ENCODE results near the gene DRD5. TPM values are rescaled to one million over a fixed set of nuclear protein-coding genes. Genes with fewer than 3 reads are reported as not detected.
"Not testable (repeated sequence)": the region's sequence is repeated elsewhere in the genome, so short reads cannot be mapped to it uniquely, and the experiment has no call there.

Gene DRD5
- not detected for total RNA-seq

DNA sequence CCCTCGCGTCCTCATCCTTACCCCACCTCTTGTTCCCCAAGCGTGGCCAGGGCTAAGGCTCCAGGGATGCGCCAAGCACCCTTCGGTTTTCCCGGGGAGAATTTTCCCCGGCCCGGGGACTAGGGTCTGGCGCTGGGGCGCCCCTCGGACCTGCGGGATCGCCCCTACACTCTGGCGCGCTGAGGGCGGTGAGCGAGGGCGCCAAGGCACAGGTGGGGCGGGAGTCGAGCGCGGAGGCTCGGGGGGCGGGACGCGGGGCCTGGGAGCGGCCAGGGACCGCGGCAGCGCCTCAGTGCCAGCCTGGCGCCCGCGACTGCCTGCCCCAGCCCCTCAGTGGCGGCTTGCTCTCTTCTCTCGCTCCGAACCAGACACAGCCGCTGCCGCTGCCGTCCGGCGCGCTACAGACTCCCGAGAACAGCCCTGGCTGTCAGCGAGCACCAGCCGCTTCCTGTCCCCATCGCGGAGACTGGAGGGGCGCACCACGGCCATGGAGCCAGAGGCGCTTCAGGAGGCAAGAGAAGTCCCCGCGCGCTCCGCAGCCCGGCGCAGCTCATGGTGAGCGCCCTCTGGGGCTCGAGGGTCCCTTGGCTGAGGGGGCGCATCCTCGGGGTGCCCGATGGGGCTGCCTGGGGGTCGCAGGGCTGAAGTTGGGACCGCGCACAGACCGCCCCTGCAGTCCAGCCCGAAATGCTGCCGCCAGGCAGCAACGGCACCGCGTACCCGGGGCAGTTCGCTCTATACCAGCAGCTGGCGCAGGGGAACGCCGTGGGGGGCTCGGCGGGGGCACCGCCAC, at the start of gene DRD5:
Gene DRD5, plus strand, starts transcription at position 292 of the 793 bp plus-strand sequence. Its CDS starts 396 bp downstream, at position 688.
- no peaks in the 10 kb centered on the region for H3K9me3 ChIP-seq
- intact Hi-C loops (cut with DNase I), result no loop called here
- H3K4me1 ChIP-seq, result no peaks in the 10 kb centered on the region
- TF ChIP-seq, protein P1, sequence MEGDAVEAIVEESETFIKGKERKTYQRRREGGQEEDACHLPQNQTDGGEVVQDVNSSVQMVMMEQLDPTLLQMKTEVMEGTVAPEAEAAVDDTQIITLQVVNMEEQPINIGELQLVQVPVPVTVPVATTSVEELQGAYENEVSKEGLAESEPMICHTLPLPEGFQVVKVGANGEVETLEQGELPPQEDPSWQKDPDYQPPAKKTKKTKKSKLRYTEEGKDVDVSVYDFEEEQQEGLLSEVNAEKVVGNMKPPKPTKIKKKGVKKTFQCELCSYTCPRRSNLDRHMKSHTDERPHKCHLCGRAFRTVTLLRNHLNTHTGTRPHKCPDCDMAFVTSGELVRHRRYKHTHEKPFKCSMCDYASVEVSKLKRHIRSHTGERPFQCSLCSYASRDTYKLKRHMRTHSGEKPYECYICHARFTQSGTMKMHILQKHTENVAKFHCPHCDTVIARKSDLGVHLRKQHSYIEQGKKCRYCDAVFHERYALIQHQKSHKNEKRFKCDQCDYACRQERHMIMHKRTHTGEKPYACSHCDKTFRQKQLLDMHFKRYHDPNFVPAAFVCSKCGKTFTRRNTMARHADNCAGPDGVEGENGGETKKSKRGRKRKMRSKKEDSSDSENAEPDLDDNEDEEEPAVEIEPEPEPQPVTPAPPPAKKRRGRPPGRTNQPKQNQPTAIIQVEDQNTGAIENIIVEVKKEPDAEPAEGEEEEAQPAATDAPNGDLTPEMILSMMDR (IDR thresholded peaks at IDR 0.05), result no peak
- no peak within 1 kb of the TSS for H3K27ac ChIP-seq
- no peak for DNase-seq (ENCODE audit: low spot score in 2 of 2)
- no peaks in the 10 kb centered on the region for H3K36me3 ChIP-seq
- no peak within 1 kb of the TSS for H3K4me3 ChIP-seq
- no peaks in the 10 kb centered on the region for H3K27me3 ChIP-seq

GRCh38 chr4:9732256-9732655, 49.2 kb upstream of the DRD5 start:
- H3K9me3 ChIP-seq; H3K36me3 ChIP-seq; DNase-seq (ENCODE audit: low spot score in 2 of 2); H3K27me3 ChIP-seq; intact Hi-C loops (cut with DNase I); H3K4me3 ChIP-seq; H3K4me1 ChIP-seq; H3K27ac ChIP-seq: not testable (repeated sequence)

DNA sequence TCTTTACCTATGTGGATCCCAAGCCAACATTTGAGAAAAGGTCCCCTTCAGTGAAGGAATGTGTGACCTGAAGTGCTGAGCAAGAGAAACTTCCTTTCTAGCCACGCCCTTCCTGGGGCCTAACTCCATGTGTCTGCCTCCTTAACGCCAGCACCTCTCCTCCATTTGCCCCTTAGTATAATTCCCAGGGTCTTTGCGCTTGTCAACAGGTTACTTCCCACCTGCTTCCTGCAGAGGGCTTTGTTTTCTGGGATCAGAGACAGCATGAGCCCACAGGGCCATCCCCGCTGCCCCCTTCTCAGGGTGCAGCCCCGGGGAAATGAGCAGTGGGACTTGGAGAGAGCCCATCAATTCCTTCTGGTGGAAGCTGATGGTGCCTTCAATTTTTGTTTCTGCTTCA, 45.9 kb upstream of the DRD5 start:
- Histone ChIP-seq H3K4me3 (no peak overlapping the region), H3K36me3 (no peaks in the 10 kb centered on the region), H3K27me3 (no peaks in the 10 kb centered on the region), H3K27ac (no peak overlapping the region), H3K4me1 (no peaks in the 10 kb centered on the region), H3K9me3 (no peaks in the 10 kb centered on the region)
- TF ChIP-seq, protein P1 (IDR thresholded peaks at IDR 0.05), result no peak
- DNase-seq (ENCODE audit: low spot score in 2 of 2), result no peak
- intact Hi-C loops (cut with DNase I), result no loop called here

GRCh38 chr4:9737280-9737679, 44.2 kb upstream of the DRD5 start:
- H3K4me3 ChIP-seq; H3K27ac ChIP-seq; H3K27me3 ChIP-seq; H3K36me3 ChIP-seq; DNase-seq (ENCODE audit: low spot score in 2 of 2); H3K4me1 ChIP-seq; H3K9me3 ChIP-seq; intact Hi-C loops (cut with DNase I): not testable (repeated sequence)

- H3K4me1 ChIP-seq; H3K36me3 ChIP-seq; H3K9me3 ChIP-seq; H3K4me3 ChIP-seq; H3K27me3 ChIP-seq; intact Hi-C loops (cut with DNase I); DNase-seq (ENCODE audit: low spot score in 2 of 2); H3K27ac ChIP-seq: not testable (repeated sequence)
Observed at GRCh38 chr4:9743789-9744188, 37.6 kb upstream of the DRD5 start.

GRCh38 chr4:9745782-9746181, 35.7 kb upstream of the DRD5 start:
- H3K4me1 ChIP-seq, result no peaks in the 10 kb centered on the region
- no peak overlapping the region for H3K27ac ChIP-seq
- no peak overlapping the region for H3K4me3 ChIP-seq
- intact Hi-C loops (cut with DNase I), result no loop called here
- TF ChIP-seq, protein P1 (IDR thresholded peaks at IDR 0.05), result no peak
- DNase-seq (ENCODE audit: low spot score in 2 of 2), result no peak
- no peaks in the 10 kb centered on the region for H3K27me3 ChIP-seq
- H3K9me3 ChIP-seq, result no peaks in the 10 kb centered on the region
- H3K36me3 ChIP-seq, result no peaks in the 10 kb centered on the region

- Histone ChIP-seq H3K4me1 (no peaks in the 10 kb centered on the region), H3K27ac (no peak overlapping the region), H3K36me3 (no peaks in the 10 kb centered on the region), H3K27me3 (no peaks in the 10 kb centered on the region), H3K9me3 (no peaks in the 10 kb centered on the region), H3K4me3 (no peak overlapping the region)
- intact Hi-C loops (cut with DNase I), result no loop called here
- DNase-seq (ENCODE audit: low spot score in 2 of 2), result no peak
- TF ChIP-seq, protein P1 (IDR thresholded peaks at IDR 0.05), result no peak
Observed at GRCh38 chr4:9758641-9759317, 22.7 kb upstream of the DRD5 start.

All from ascending aorta (tissue), 2 donors.